HL-60 (cell line): ENCODE data around the gene ABCA2.

Experiments used
- DNase-seq, 2 experiments: peaks; one replicate each; pipeline ENCODE4 v3.0.0-alpha.2; 2010 to 2020; ENCODE audit warnings: low read depth in 1 of 2, low spot score in 1 of 2
- H3K27ac ChIP-seq: fragments of 250-450 bp; sonication (Bioruptor Pico); replicated peaks from 2 replicates; pipeline ENCODE4 v1.5.1; 2020; ENCODE audit warnings: mild to moderate bottlenecking, moderate library complexity
- H3K27me3 ChIP-seq: fragments of 250-450 bp; sonication (Bioruptor Pico); 2 replicates; pipeline ENCODE4 v1.5.1; 2021; ENCODE audit warnings: mild to moderate bottlenecking, moderate library complexity; ENCODE audit not compliant: insufficient read depth, poor library complexity, severe bottlenecking
- H3K4me3 ChIP-seq: replicated peaks from 2 replicates; pipeline ENCODE4 v1.5.1; 2011; ENCODE audit warnings: mild to moderate bottlenecking, control low read depth, low read length; ENCODE audit not compliant: insufficient read depth
- GABPA ChIP-seq: IDR thresholded peaks from 2 replicates; pipeline ENCODE4 v1.6.1; 2012; ENCODE audit warnings: low read depth
- POLR2AphosphoS5 ChIP-seq: IDR thresholded peaks from 2 replicates; pipeline ENCODE4 v1.6.1; 2012; ENCODE audit warnings: low read depth
- SPI1 ChIP-seq: IDR thresholded peaks from 2 replicates; pipeline ENCODE4 v1.6.1; 2012; ENCODE audit warnings: low read depth, mild to moderate bottlenecking, borderline replicate concordance
- TF ChIP-seq, protein P1 (sequence below): IDR thresholded peaks from 2 replicates; pipeline ENCODE4 v1.6.1; 2012; ENCODE audit warnings: low read depth; ENCODE audit not compliant: insufficient replicate concordance
- TF ChIP-seq, protein P2 (sequence below): IDR thresholded peaks from one replicate; pipeline ENCODE4 v1.5.1; 2011; ENCODE audit warnings: low read length, control low read depth, inconsistent platforms; ENCODE audit not compliant: insufficient read depth

Gene ABCA2

DNA sequence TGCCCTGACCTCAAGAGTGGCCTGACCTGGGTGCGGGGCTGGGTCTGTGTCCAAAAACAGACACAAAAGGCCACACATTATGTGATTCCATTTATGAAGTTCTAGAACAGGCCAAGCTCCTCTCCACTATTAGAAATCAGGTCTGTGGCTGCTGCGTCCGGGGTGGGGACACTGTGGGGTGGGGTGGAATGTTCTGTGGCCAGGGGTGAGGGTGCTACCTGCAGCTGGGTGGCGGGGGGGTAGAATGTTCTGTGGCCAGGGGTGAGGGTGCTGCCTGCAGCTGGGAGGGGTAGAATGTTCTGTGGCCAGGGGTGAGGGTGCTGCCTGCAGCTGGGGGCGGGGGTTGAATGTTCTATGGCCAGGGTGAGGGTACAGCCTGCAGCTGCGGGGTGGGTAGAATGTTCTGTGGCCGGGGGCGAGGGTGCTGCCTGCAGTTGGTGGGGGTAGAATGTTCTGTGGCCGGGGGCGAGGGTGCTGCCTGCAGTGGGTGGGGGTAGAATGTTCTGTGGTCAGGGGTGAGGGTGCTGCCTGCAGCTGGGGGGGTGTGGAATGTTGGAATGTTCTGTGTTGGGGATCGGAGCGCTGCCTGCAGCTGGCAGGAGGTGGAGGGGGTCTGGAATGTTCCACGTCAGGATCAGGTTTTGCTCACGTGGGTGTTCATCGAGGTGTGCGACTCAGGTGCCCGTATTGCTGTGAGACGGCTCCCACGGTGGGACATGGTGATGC, 67.7 kb downstream of the ABCA2 start:
- no peak overlapping the region for H3K4me3 ChIP-seq
- H3K27ac ChIP-seq, result no peak overlapping the region
- TF ChIP-seq GABPA, result no peak
- no peak for TF ChIP-seq SPI1
- no peak for TF ChIP-seq POLR2AphosphoS5
- TF ChIP-seq, protein P1, sequence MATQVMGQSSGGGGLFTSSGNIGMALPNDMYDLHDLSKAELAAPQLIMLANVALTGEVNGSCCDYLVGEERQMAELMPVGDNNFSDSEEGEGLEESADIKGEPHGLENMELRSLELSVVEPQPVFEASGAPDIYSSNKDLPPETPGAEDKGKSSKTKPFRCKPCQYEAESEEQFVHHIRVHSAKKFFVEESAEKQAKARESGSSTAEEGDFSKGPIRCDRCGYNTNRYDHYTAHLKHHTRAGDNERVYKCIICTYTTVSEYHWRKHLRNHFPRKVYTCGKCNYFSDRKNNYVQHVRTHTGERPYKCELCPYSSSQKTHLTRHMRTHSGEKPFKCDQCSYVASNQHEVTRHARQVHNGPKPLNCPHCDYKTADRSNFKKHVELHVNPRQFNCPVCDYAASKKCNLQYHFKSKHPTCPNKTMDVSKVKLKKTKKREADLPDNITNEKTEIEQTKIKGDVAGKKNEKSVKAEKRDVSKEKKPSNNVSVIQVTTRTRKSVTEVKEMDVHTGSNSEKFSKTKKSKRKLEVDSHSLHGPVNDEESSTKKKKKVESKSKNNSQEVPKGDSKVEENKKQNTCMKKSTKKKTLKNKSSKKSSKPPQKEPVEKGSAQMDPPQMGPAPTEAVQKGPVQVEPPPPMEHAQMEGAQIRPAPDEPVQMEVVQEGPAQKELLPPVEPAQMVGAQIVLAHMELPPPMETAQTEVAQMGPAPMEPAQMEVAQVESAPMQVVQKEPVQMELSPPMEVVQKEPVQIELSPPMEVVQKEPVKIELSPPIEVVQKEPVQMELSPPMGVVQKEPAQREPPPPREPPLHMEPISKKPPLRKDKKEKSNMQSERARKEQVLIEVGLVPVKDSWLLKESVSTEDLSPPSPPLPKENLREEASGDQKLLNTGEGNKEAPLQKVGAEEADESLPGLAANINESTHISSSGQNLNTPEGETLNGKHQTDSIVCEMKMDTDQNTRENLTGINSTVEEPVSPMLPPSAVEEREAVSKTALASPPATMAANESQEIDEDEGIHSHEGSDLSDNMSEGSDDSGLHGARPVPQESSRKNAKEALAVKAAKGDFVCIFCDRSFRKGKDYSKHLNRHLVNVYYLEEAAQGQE, result no peak
- TF ChIP-seq, protein P2, sequence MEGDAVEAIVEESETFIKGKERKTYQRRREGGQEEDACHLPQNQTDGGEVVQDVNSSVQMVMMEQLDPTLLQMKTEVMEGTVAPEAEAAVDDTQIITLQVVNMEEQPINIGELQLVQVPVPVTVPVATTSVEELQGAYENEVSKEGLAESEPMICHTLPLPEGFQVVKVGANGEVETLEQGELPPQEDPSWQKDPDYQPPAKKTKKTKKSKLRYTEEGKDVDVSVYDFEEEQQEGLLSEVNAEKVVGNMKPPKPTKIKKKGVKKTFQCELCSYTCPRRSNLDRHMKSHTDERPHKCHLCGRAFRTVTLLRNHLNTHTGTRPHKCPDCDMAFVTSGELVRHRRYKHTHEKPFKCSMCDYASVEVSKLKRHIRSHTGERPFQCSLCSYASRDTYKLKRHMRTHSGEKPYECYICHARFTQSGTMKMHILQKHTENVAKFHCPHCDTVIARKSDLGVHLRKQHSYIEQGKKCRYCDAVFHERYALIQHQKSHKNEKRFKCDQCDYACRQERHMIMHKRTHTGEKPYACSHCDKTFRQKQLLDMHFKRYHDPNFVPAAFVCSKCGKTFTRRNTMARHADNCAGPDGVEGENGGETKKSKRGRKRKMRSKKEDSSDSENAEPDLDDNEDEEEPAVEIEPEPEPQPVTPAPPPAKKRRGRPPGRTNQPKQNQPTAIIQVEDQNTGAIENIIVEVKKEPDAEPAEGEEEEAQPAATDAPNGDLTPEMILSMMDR, result no peak
- no peak for DNase-seq
- H3K27me3 ChIP-seq, result no peaks in the 10 kb centered on the region

DNA sequence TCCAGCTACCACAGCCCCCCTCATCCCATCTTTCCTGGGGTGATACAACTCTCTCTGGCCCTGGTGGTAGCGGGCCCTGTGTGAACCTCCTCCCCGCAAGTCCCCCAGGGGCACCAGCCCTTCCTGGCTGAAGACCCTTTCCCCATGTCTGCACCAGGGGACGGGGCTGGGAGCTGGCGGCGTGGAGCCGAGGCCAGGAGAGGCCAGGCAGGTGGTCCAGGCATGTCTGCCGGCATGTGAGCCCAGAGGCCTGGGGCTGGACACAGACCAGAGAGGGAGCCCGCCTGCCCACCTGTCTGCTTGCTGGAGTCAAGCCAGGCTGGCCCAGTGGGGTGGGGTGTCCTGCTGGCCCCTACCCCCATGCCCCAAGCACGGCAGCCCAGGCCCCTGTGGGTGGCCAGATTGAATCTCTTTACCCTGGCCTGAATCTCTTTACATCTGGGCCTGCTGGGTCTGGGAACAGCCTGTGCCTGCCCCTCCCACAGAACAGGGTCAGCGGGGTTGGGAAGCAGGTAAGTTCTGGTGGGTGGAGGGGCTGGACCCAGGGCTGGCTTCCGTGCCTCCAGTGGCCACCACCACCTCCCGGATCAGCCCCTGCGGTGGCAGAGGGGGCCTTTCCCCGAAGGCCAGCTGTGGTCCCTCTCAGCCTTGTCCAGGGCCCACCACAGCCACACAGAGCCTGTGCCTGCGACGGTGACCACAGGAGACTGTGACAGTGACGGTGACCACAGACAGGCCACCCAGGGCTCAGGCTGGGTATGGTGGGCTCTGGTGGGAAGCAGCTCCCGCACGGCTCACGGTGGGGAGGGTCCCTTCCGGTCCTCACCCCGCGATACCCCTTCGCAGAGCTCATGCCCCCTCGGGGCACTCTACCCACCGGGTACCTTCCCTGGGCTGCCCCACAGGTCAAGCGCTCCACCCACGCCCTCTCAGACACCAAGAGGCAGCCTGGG, 68.9 kb downstream of the ABCA2 start:
- TF ChIP-seq SPI1 (no peak), GABPA (no peak), POLR2AphosphoS5 (no peak)
- TF ChIP-seq, protein P2, result no peak
- TF ChIP-seq, protein P1, result no peak
- Histone ChIP-seq H3K27ac (no peak overlapping the region), H3K27me3 (no peaks in the 10 kb centered on the region), H3K4me3 (no peak overlapping the region)
- no peak for DNase-seq

DNA sequence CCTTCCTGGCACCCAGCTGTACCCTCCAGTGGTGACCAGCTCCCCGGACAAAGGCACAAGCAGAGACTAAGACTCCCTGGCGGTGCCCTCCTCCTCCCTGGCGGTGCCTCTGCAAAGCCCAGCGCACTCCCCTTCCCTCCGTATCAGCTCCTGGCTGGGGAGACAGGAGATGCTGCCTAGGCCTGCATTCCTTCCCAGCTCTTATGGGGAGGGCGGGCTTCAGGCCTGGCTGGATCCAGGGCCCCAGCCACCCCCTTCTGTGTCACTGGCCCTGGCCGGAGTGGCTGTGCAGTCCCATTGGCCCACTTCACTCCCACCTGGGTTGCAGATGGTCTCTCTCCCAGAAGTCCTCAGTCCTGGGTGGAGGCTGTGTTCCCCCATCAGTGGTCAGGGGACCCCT, 69.6 kb downstream of the ABCA2 start:
- TF ChIP-seq POLR2AphosphoS5, result no peak
- TF ChIP-seq, protein P2, result no peak
- TF ChIP-seq GABPA, result no peak
- TF ChIP-seq, protein P1, result no peak
- TF ChIP-seq SPI1, result no peak
- H3K4me3 ChIP-seq, result no peak overlapping the region
- no peaks in the 10 kb centered on the region for H3K27me3 ChIP-seq
- H3K27ac ChIP-seq, result no peak overlapping the region
- DNase-seq, result no peak
